Activated T-cell treated with anti-CD3 and anti-CD28 coated beads, Interleukin-2, amount 50 U/mL, for 1 hour (primary cell): Measurements from ENCODE around the gene LSMEM2.
"Not testable (repeated sequence)": the region's sequence is repeated elsewhere in the genome, so short reads cannot be mapped to it uniquely, and the experiment has no call there.

Experiments used
- DNase-seq: peaks from one replicate; pipeline ENCODE4 v3.0.0-alpha.2; 2020

The LSMEM2 gene

GRCh38 chr3:50300681-50301254 is 21.9 kb downstream of the LSMEM2 start:
- DNase-seq, result no peak

- no peak for DNase-seq
Measured at GRCh38 chr3:50302095-50303012, 23.5 kb downstream of the LSMEM2 start.

- no peak for DNase-seq
Measured at GRCh38 chr3:50303013-50303815, 24.3 kb downstream of the LSMEM2 start, which contains the start of gene HYAL1. TSS of gene HYAL1 (minus strand) at chr3:50303574. CDS start at chr3:50302956, 618 bp downstream.

- DNase-seq, result no peak
Measured at GRCh38 chr3:50304601-50305000, 25.7 kb downstream of the LSMEM2 start.

GRCh38 chr3:50312041-50312440 is 33.2 kb downstream of the LSMEM2 start:
- DNase-seq, result not testable (repeated sequence)

GRCh38 chr3:50314342-50314741 is 35.5 kb downstream of the LSMEM2 start:
- DNase-seq, result no peak

GRCh38 chr3:50314816-50315215 is 35.9 kb downstream of the LSMEM2 start:
- DNase-seq, result no peak

GRCh38 chr3:50316657-50317242 is 37.9 kb downstream of the LSMEM2 start:
- DNase-seq, result peak; percentile 79

- no peak for DNase-seq
Measured at GRCh38 chr3:50317300-50317699, 38.4 kb downstream of the LSMEM2 start.

GRCh38 chr3:50318163-50318562 is 39.3 kb downstream of the LSMEM2 start:
- DNase-seq, result no peak

GRCh38 chr3:50318615-50319014 is 39.7 kb downstream of the LSMEM2 start:
- no peak for DNase-seq

GRCh38 chr3:50319181-50319893 is 40.5 kb downstream of the LSMEM2 start:
- DNase-seq, result no peak

- DNase-seq, result no peak
Measured at GRCh38 chr3:50319894-50320625, 41.2 kb downstream of the LSMEM2 start.

- no peak for DNase-seq
Measured at GRCh38 chr3:50320853-50321335, 42.0 kb downstream of the LSMEM2 start.

- DNase-seq, result peak; percentile 85
Measured at GRCh38 chr3:50321336-50322114, 42.6 kb downstream of the LSMEM2 start.

GRCh38 chr3:50322115-50322385 is 43.2 kb downstream of the LSMEM2 start:
- no peak for DNase-seq

GRCh38 chr3:50322386-50323091 is 43.7 kb downstream of the LSMEM2 start, which contains the start of gene HYAL2:
TSS of gene HYAL2 (minus strand) at chr3:50322745. CDS start at chr3:50320489, 2,256 bp downstream.
- no peak for DNase-seq

- no peak for DNase-seq
Measured at GRCh38 chr3:50323092-50323600, 44.3 kb downstream of the LSMEM2 start.

- DNase-seq, result no peak
Measured at GRCh38 chr3:50323614-50324199, 44.8 kb downstream of the LSMEM2 start.
